ENCODE data around the gene ZRANB1. TPM values are rescaled to one million over a fixed set of nuclear protein-coding genes. Genes with fewer than 3 reads are reported as not detected.

ZRANB1 gene
- total RNA-seq, 4 donors from 2014 or later: 8.4 to 24.0 (median 16.8) TPM

DNA sequence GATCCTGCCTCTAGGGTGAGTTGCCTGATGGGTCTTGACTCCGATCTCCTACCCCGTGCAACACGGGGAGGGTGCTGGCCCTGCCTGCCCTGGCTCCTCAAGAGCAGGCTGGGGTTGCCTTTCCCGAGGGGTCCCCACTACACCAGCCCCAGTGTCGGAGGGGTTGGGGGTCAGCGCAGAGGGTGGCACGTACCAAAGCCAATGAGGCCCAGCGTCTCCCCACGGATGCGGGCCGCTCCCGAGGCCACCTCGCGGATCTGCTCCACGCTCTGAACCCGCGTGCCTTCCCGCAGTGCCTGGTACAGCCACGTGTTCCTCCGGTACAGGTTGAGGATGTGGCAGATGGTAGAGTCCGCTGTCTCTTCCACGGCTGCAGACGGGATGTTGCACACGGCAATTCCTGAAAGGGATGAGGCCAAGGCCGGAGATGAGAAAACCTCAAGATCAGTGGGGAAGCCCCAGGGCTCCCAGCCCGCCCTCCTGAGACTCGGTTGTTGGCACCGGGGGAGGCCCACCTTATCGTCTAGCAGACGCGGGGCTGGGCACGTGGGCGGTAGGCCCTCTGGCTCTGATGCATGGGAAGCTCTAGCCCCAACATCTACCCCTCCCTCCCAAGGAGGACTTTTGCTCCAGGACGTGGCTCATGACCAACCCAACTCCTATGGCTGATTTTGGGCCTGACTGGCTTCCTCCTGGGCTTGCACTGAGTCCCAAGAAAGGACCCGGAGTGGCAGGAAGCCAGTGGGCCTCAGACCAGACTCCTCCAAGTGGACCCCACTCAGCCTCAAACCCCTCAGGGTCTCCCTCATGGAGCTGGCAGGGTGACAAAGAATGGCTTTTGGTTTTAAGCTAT, 56.1 kb downstream of the ZRANB1 start:
- in situ Hi-C loops (cut with MboI; ENCODE audit: low pct_ligation_motif_present in 1 of 4, low pct_unique_long_range_greater_than_20kb in 1 of 4, low sequenced_read_pairs in 3 of 4): no loop called here
- 91% methylated on average over 35 of the region's 35 CpGs; no CpG with 5 or more reads in 1 of the 2 donors for WGBS, 2 donors (ENCODE audit: low coverage in 1 of 2)
- no peaks in the 10 kb centered on the region for H3K9me3 ChIP-seq
- H3K4me3 ChIP-seq: no peak overlapping the region
- TF ChIP-seq POLR2AphosphoS5 (IDR thresholded peaks at IDR 0.05) (no peak), POLR2A (IDR thresholded peaks at IDR 0.05) (no peak), EP300 (IDR thresholded peaks at IDR 0.05; ENCODE audit: low read depth) (no peak)
- TF ChIP-seq, protein P1, sequence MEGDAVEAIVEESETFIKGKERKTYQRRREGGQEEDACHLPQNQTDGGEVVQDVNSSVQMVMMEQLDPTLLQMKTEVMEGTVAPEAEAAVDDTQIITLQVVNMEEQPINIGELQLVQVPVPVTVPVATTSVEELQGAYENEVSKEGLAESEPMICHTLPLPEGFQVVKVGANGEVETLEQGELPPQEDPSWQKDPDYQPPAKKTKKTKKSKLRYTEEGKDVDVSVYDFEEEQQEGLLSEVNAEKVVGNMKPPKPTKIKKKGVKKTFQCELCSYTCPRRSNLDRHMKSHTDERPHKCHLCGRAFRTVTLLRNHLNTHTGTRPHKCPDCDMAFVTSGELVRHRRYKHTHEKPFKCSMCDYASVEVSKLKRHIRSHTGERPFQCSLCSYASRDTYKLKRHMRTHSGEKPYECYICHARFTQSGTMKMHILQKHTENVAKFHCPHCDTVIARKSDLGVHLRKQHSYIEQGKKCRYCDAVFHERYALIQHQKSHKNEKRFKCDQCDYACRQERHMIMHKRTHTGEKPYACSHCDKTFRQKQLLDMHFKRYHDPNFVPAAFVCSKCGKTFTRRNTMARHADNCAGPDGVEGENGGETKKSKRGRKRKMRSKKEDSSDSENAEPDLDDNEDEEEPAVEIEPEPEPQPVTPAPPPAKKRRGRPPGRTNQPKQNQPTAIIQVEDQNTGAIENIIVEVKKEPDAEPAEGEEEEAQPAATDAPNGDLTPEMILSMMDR (IDR thresholded peaks at IDR 0.05): no peak
- H3K27me3 ChIP-seq: no peaks in the 10 kb centered on the region
- peak; percentile 5 for DNase-seq
- H3K27ac ChIP-seq: no peak overlapping the region
- H3K36me3 ChIP-seq: peaks cover 0 to 37% (median 20%) of the 10 kb centered on the region in 4 donors
- intact Hi-C loops (cut with DNase I; ENCODE audit: low total_unique reads): no loop called here
- H3K4me1 ChIP-seq: peaks cover 10 to 18% (median 12%) of the 10 kb centered on the region in 4 donors

DNA sequence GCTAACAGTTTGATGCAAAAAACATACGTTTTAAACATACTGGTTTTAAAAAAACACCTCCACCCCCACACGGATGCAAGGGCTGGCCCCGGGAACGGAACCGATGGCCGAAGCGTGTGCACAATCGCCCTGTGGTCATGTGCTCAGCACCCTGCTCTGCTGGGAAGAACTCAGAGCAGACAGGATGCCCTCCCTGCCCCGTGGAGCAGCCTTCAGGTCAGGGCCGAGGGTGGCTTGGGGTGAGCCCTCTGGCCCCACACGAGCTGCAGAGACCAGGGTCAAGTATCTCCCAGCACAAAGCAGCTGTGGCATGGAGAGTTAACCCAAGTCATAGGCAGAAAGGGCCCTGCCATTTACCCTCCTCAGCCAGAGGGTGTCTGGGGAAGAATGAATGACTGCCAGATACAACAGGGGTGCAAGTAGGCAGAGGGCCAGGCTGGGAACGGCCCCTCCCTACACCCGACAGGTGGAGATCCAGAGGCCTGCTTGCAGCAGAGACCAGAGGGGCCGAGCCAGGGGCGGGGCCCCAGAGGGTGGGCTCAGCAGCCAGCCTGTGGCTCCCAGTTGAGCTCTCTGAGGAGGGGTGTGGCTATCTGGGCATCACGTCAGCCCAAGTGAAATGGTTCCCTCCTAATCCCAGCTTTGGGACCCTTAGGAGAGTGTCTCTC, 56.8 kb downstream of the ZRANB1 start:
- in situ Hi-C loops (cut with MboI; ENCODE audit: low pct_ligation_motif_present in 1 of 4, low pct_unique_long_range_greater_than_20kb in 1 of 4, low sequenced_read_pairs in 3 of 4) (no loop called here), intact Hi-C loops (cut with DNase I; ENCODE audit: low total_unique reads) (no loop called here)
- Histone ChIP-seq H3K4me1 (peaks cover 10 to 18% (median 12%) of the 10 kb centered on the region in 4 donors), H3K27me3 (no peaks in the 10 kb centered on the region), H3K36me3 (peaks cover 0 to 34% (median 18%) of the 10 kb centered on the region in 4 donors), H3K27ac (peak overlapping the region in 3 of 4 donors; percentile 2 to 41 (median 26)), H3K4me3 (no peak overlapping the region), H3K9me3 (no peaks in the 10 kb centered on the region)
- 60 to 88% methylated on average over 1 to 13 of the region's 16 CpGs for WGBS, 2 donors (ENCODE audit: low coverage in 1 of 2)
- TF ChIP-seq POLR2A (IDR thresholded peaks at IDR 0.05): no peak
- peak; percentile 6 for DNase-seq

- H3K4me1 ChIP-seq: peaks cover 10 to 18% (median 12%) of the 10 kb centered on the region in 4 donors
- intact Hi-C loops (cut with DNase I; ENCODE audit: low total_unique reads): no loop called here
- DNase-seq: peak; percentile 17
These were observed 57.8 kb downstream of the ZRANB1 start for GRCh38 chr10:124999433-125000365.

More at GRCh38 chr10:124999433-125000365, 57.8 kb downstream of the ZRANB1 start:
- Histone ChIP-seq H3K36me3 (peaks cover 0 to 29% (median 13%) of the 10 kb centered on the region in 4 donors), H3K9me3 (no peaks in the 10 kb centered on the region), H3K27me3 (no peaks in the 10 kb centered on the region), H3K4me3 (no peak overlapping the region), H3K27ac (peak overlapping the region; percentile 2 to 41 (median 34))
- peak in 1 of 3 donors; percentile 17 for TF ChIP-seq POLR2AphosphoS5 (IDR thresholded peaks at IDR 0.05)
- TF ChIP-seq, protein P1 (IDR thresholded peaks at IDR 0.05): no peak
- WGBS, 2 donors (ENCODE audit: low coverage in 1 of 2): 73% methylated on average over 26 of the region's 29 CpGs; no CpG with 5 or more reads in 1 of the 2 donors
- in situ Hi-C loops (cut with MboI; ENCODE audit: low pct_ligation_motif_present in 1 of 4, low pct_unique_long_range_greater_than_20kb in 1 of 4, low sequenced_read_pairs in 3 of 4): no loop called here

Data from transverse colon (tissue), 4 donors.